Esophagus muscularis mucosa (tissue), 3 donors: ENCODE data around the gene ANO4.

Experiments used
- POLR2AphosphoS5 ChIP-seq, 2 donors: sonication (generic); formaldehyde crosslinking; IDR thresholded peaks; one replicate each; pipeline ENCODE4 v1.6.1; 2017; ENCODE audit warnings: antibody characterized with exemption in 2 of 2
- TF ChIP-seq, protein P1 (sequence below), 3 experiments: fragments of 200-600 bp in 2 of 3; fragments of 450-650 bp in 1 of 3; sonication (generic) in 2 of 3; IDR thresholded peaks; one replicate each; pipeline ENCODE4 v1.5.1; 2017 to 2019; ENCODE audit warnings: antibody characterized with exemption in 3 of 3, mild to moderate bottlenecking in 2 of 3, moderate library complexity in 1 of 3

GRCh38 chr12:100758083-100758482, 36.5 kb upstream of the ANO4 start:
- TF ChIP-seq, protein P1, sequence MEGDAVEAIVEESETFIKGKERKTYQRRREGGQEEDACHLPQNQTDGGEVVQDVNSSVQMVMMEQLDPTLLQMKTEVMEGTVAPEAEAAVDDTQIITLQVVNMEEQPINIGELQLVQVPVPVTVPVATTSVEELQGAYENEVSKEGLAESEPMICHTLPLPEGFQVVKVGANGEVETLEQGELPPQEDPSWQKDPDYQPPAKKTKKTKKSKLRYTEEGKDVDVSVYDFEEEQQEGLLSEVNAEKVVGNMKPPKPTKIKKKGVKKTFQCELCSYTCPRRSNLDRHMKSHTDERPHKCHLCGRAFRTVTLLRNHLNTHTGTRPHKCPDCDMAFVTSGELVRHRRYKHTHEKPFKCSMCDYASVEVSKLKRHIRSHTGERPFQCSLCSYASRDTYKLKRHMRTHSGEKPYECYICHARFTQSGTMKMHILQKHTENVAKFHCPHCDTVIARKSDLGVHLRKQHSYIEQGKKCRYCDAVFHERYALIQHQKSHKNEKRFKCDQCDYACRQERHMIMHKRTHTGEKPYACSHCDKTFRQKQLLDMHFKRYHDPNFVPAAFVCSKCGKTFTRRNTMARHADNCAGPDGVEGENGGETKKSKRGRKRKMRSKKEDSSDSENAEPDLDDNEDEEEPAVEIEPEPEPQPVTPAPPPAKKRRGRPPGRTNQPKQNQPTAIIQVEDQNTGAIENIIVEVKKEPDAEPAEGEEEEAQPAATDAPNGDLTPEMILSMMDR (IDR thresholded peaks at IDR 0.05) = no peak
- no peak for TF ChIP-seq POLR2AphosphoS5 (IDR thresholded peaks at IDR 0.05)
